Neutrophil (primary cell): ENCODE results near the gene HLA-DPB1.

Experiments used
- H3K27ac ChIP-seq: fragments of 200-600 bp; sonication (generic); 2 replicates; pipeline ENCODE4 v1.5.1; 2016; ENCODE audit warnings: mild to moderate bottlenecking, moderate library complexity
- H3K27me3 ChIP-seq: fragments of 200-600 bp; sonication (generic); 2 replicates; pipeline ENCODE4 v1.6.0; 2016; ENCODE audit warnings: mild to moderate bottlenecking
- H3K36me3 ChIP-seq: fragments of 200-600 bp; sonication (generic); 2 replicates; pipeline ENCODE4 v1.5.1; 2017
- H3K4me1 ChIP-seq, 2 experiments: fragments of 200-600 bp in 1 of 2; sonication (generic) in 1 of 2; 1 replicate in 1 of 2; 2 replicates in 1 of 2; pipeline versions ENCODE4 v1.5.1 to v1.6.1; 2013 to 2016; ENCODE audit warnings: low read depth in 1 of 2, low read length in 1 of 2, mild to moderate bottlenecking in 1 of 2, moderate library complexity in 1 of 2; ENCODE audit not compliant: control insufficient read depth in 1 of 2, insufficient read depth in 1 of 2
- H3K4me3 ChIP-seq, 2 experiments: fragments of 200-600 bp in 1 of 2; sonication (generic) in 1 of 2; 1 replicate in 1 of 2; 2 replicates in 1 of 2; pipeline ENCODE4 v1.5.1; 2013 to 2016; ENCODE audit warnings: low read depth in 1 of 2, low read length in 1 of 2, mild to moderate bottlenecking in 1 of 2, moderate library complexity in 1 of 2
- H3K9me3 ChIP-seq: fragments of 200-600 bp; sonication (generic); 2 replicates; pipeline ENCODE4 v1.5.1; 2016
- TF ChIP-seq, protein P1 (sequence below): fragments of 200-600 bp; sonication (generic); IDR thresholded peaks from 2 replicates; pipeline ENCODE4 v1.5.1; 2016; ENCODE audit warnings: antibody characterized with exemption

The HLA-DPB1 gene

DNA sequence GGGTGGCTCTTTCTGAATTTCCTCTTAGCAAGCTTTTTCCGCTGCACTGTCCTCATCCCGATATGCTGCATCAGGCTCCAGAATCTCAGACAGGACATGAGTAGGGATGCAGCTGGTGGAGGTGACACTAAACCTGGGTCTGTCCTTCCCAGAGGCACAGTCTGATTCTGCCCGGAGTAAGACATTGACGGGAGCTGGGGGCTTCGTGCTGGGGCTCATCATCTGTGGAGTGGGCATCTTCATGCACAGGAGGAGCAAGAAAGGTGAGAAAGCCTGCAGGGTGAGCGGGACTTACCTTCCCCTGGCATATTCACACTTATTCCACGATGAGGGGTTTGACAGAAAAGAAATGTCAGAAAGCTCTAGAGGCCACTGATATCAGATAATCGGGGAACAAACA, 9.8 kb downstream of the HLA-DPB1 start:
- no peaks in the 10 kb centered on the region for H3K36me3 ChIP-seq
- no peaks in the 10 kb centered on the region for H3K4me1 ChIP-seq
- TF ChIP-seq, protein P1, sequence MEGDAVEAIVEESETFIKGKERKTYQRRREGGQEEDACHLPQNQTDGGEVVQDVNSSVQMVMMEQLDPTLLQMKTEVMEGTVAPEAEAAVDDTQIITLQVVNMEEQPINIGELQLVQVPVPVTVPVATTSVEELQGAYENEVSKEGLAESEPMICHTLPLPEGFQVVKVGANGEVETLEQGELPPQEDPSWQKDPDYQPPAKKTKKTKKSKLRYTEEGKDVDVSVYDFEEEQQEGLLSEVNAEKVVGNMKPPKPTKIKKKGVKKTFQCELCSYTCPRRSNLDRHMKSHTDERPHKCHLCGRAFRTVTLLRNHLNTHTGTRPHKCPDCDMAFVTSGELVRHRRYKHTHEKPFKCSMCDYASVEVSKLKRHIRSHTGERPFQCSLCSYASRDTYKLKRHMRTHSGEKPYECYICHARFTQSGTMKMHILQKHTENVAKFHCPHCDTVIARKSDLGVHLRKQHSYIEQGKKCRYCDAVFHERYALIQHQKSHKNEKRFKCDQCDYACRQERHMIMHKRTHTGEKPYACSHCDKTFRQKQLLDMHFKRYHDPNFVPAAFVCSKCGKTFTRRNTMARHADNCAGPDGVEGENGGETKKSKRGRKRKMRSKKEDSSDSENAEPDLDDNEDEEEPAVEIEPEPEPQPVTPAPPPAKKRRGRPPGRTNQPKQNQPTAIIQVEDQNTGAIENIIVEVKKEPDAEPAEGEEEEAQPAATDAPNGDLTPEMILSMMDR, result no peak
- H3K4me3 ChIP-seq, result no peak overlapping the region
- no peaks in the 10 kb centered on the region for H3K9me3 ChIP-seq
- peaks cover 4% of the 10 kb centered on the region for H3K27me3 ChIP-seq
- no peak overlapping the region for H3K27ac ChIP-seq

DNA sequence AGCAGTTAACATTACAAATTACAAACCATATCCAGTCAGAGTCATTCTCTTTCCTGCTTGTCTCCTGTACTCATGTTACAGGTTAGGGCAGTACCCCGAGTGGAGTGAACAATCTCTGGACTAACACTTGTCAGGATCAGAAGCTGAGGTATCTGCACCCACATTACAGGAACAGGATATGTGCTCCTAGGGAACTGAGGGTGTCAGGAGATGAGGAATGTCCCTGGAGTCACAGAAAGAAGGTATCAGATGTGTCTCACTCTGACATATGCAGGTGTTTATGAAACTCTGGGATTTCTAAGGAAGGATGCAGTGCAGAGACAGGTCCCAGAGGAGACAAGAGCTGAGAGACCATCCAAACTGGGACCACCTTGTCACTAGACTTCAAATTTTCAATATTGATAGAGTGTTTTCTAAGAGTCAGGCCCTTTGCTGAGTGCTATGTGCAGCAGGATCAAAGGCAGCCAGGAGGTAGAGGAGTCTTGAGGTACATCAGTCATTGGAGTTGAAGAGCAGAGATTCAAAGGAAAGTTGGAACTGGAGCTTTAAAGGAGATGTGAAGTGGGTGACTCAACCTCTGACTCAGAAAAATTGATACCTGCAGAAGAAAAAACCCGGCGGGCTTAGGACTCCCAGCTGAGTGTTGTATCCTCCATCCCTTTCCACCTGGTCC, 12.6 kb downstream of the HLA-DPB1 start:
- Histone ChIP-seq H3K27me3 (no peaks in the 10 kb centered on the region), H3K36me3 (no peaks in the 10 kb centered on the region)

DNA sequence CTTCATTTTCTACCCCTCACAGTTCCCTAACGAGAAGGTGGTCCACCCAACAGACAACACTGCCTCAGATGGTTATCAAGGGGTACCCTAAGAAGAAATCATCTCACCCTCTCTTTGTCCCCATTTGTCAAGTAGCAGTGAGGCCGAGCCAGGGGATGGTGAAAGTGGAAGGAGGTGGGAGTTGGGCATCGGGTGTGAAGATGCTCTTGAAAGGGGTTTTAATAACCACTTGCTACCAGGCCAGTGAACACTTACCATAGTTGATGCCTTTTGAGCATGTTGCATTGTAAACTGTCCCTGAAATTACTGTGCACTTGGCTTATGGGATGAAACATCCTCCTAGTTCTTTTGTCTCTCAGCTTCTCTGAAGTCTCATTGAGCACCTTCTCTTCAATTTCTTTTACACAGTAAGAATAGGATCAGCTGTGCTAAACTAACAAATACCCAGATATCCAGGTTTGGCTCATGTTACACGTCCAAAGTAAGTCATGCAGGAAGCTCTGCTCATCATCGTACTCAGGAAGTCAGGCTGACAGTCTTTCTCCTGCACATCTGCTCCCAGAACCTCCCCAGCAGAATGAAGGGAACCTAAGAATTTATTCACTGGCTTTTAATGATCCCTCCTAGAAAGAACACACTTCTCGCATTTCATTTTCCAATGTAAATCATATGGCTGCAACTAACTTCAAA, 13.3 kb downstream of the HLA-DPB1 start:
- no peaks in the 10 kb centered on the region for H3K27me3 ChIP-seq
- H3K4me1 ChIP-seq, result no peaks in the 10 kb centered on the region
- no peaks in the 10 kb centered on the region for H3K9me3 ChIP-seq
- no peak overlapping the region for H3K4me3 ChIP-seq
- H3K27ac ChIP-seq, result no peak overlapping the region
- TF ChIP-seq, protein P1, result no peak
- H3K36me3 ChIP-seq, result no peaks in the 10 kb centered on the region

More for the DNA sequence above, 12.6 kb downstream of the HLA-DPB1 start:
- Histone ChIP-seq H3K4me3 (no peak overlapping the region), H3K27ac (no peak overlapping the region), H3K9me3 (no peaks in the 10 kb centered on the region), H3K4me1 (no peaks in the 10 kb centered on the region)
- TF ChIP-seq, protein P1, result no peak

DNA sequence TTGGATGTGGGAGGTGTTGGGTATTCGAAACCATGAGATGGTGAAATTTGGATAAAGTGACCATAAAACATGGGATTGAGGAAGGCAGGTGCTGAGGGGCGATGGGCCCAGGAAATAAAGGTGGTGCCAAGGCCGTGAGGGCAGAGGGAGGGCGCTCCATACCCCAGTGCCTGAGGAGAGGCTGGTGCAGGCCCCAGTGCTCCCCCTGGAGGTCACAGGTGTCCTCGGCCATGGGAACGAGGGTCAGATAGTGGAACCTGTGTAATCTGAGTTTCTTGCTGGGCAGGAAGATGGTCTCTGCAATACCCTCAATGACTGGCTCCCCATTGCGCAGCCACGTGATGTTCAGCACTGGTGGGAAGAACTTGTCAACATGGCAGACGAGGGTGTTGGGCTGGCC, 16.2 kb downstream of the HLA-DPB1 start:
- no peak overlapping the region for H3K4me3 ChIP-seq
- no peaks in the 10 kb centered on the region for H3K27me3 ChIP-seq
- H3K27ac ChIP-seq, result no peak overlapping the region
- TF ChIP-seq, protein P1, result no peak
- H3K9me3 ChIP-seq, result no peaks in the 10 kb centered on the region
- H3K4me1 ChIP-seq, result no peaks in the 10 kb centered on the region
- H3K36me3 ChIP-seq, result no peaks in the 10 kb centered on the region

DNA sequence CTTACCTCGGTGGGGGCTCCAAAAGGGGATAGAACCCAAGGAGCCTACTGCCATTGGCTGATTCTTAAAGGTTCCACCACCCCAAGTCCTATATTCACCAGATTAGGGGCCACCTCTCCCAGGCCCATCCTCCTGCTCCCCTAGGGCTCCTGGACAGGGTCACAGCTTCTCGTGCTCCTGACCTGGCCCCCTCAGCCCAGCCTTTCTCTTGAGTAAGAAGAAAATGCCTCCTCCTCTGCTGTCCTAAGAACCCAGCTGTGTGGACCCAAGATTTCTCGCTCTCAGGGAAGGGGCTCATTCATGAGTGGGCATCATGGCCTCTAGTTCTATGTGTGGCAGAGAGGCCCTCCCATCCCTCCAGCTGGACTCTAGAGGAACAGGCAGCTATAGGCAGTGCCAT, 16.6 kb downstream of the HLA-DPB1 start:
- Histone ChIP-seq H3K27me3 (no peaks in the 10 kb centered on the region), H3K4me1 (no peaks in the 10 kb centered on the region), H3K4me3 (no peak overlapping the region), H3K27ac (no peak overlapping the region), H3K36me3 (no peaks in the 10 kb centered on the region), H3K9me3 (no peaks in the 10 kb centered on the region)
- TF ChIP-seq, protein P1, result no peak
